Psoas muscle (tissue), 8 donors: ENCODE measurements around the gene TBC1D2B. TPM values are rescaled to one million over a fixed set of nuclear protein-coding genes. Genes with fewer than 3 reads are reported as not detected.
A peak's percentile ranks its signal among the peaks of the same experiment; 100 is the strongest.

Source experiments
- ATAC-seq, 4 donors: fragments of 200-7000 bp; cut with Tn5 transposase; one replicate each; pipeline ENCODE4 v1.9.1; 2020; ENCODE audit warnings: moderate library complexity in 3 of 4, mild to moderate bottlenecking in 2 of 4
- DNase-seq, 2 donors: peaks; one replicate each; pipeline ENCODE4 v3.0.0-alpha.2; 2020
- H3K27ac ChIP-seq: fragments of 200-600 bp; one replicate; pipeline ENCODE4 v1.8.0; 2022
- H3K27me3 ChIP-seq, 3 donors: fragments of 200-600 bp in 1 of 3; one replicate each; pipeline versions ENCODE4 v1.6.1 to v1.8.0; 2013 to 2022; ENCODE audit warnings: low read length in 2 of 3, mild to moderate bottlenecking in 2 of 3, moderate library complexity in 1 of 3; ENCODE audit not compliant: insufficient read depth in 3 of 3
- H3K36me3 ChIP-seq, 2 donors: fragments of 200-600 bp in 1 of 2; one replicate each; pipeline versions ENCODE4 v1.6.1 to v1.8.0; 2013 to 2022; ENCODE audit warnings: low read depth in 1 of 2, mild to moderate bottlenecking in 1 of 2, moderate library complexity in 1 of 2; ENCODE audit not compliant: insufficient read depth in 1 of 2
- H3K4me1 ChIP-seq: fragments of 200-600 bp; one replicate; pipeline ENCODE4 v1.8.0; 2022
- H3K4me3 ChIP-seq: fragments of 200-600 bp; one replicate; pipeline ENCODE4 v1.8.0; 2022; ENCODE audit warnings: mild to moderate bottlenecking
- H3K9me3 ChIP-seq: fragments of 200-600 bp; one replicate; pipeline ENCODE4 v1.8.0; 2022
- CTCF ChIP-seq: fragments of 200-600 bp; IDR thresholded peaks from one replicate; pipeline ENCODE4 v1.8.0; 2022; ENCODE audit warnings: antibody characterized with exemption
- WGBS, 3 donors: extraction: QIAGEN DNeasy Blood & Tissue Kit; methylation state at CpG; one replicate each; pipeline versions ENCODE4 v1.1.6 to v1.1.7; 2013; 5-methylcytosine and 5-hydroxymethylcytosine counted together
- intact Hi-C, 2 donors: fragments of 100-400 bp; cut with DNase I; formaldehyde crosslinking; loops; one replicate each; pipeline versions ENCODE4 v1.11.0 to v1.14.2; 2022
- polyA plus RNA-seq, 3 donors: library from polyadenylated mRNA; stranded (reverse); fragments of 200-250 nt; gene quantifications; one replicate each; pipeline ENCODE4 v1.2.3, GENCODE V29; 2013
- total RNA-seq, 4 donors: library from RNA; stranded (reverse); fragmentation: NEBNext Ultra II Directional in 2 of 4; extraction: Animal tissue kit (Norgen Biotek cat#: 25700) in 2 of 4; gene quantifications; one replicate each; pipeline versions ENCODE4 v1.2.1 to v1.2.4, GENCODE V29; 2021 to 2023
- donor health status: healthy with polysubstance abuse.
- donor health status: DM: no; HTN: no; CAD: no; lungs with moderate emphysema.
- donor health status: Bipolar disorder and iron deficiency.
- donor health status: healthy.
- donor health status: DM: yes; HTN: yes; CAD: no.
- donor health status: DM: no; HTN: no; CAD: no.
- donor health status: DM: no; HTN: no; CAD: no.
- donor health status: DM: yes; HTN: yes; CAD: no.

The TBC1D2B gene
- total and polyA plus RNA-seq, 7 donors, result 2.8 to 11.8 (median 6.8) TPM

- no peak overlapping the region for H3K4me3 ChIP-seq
- 72 to 89% (median 74%) methylated on average over 5 of the region's 5 CpGs for WGBS, 3 donors
- no peak for DNase-seq
- no peaks in the 10 kb centered on the region for H3K9me3 ChIP-seq
- H3K36me3 ChIP-seq, result peaks cover 2 to 11% of the 10 kb centered on the region in 2 donors
- no peaks in the 10 kb centered on the region for H3K27me3 ChIP-seq
- intact Hi-C loops, result loop anchor here in 1 of 2 donors (5.0 kb wide), 1 partner anchor 40 kb away; no protein-coding TSS in a partner anchor
- H3K27ac ChIP-seq, result no peak overlapping the region
- peaks cover 56% of the 10 kb centered on the region for H3K4me1 ChIP-seq
- ATAC-seq, result no peak
- no peak for TF ChIP-seq CTCF
Observed at GRCh38 chr15:78052545-78052944, 25.0 kb downstream of the TBC1D2B start.

- H3K9me3 ChIP-seq, result no peaks in the 10 kb centered on the region
- intact Hi-C loops, result loop anchor here in 1 of 2 donors (5.0 kb wide), 1 partner anchor 40 kb away; no protein-coding TSS in a partner anchor
- ATAC-seq, result peak in 3 of 4 donors; percentile 41 to 57 (median 44)
Observed at GRCh38 chr15:78052001-78052401, 25.5 kb downstream of the TBC1D2B start.

GRCh38 chr15:78051596-78051995, 25.9 kb downstream of the TBC1D2B start:
- 67 to 68% (median 67%) methylated on average over 3 of the region's 3 CpGs for WGBS, 3 donors
- no peak for TF ChIP-seq CTCF
- peaks cover 2 to 11% of the 10 kb centered on the region in 2 donors for H3K36me3 ChIP-seq
- H3K27ac ChIP-seq, result no peak overlapping the region
- ATAC-seq (no peak), DNase-seq (no peak)
- H3K27me3 ChIP-seq, result no peaks in the 10 kb centered on the region
- H3K4me3 ChIP-seq, result no peak overlapping the region
- no peaks in the 10 kb centered on the region for H3K9me3 ChIP-seq
- peaks cover 47% of the 10 kb centered on the region for H3K4me1 ChIP-seq
- intact Hi-C loops, result loop anchor here in 1 of 2 donors (5.0 kb wide), 1 partner anchor 39 kb away; no protein-coding TSS in a partner anchor

More at GRCh38 chr15:78052001-78052401, 25.5 kb downstream of the TBC1D2B start:
- Histone ChIP-seq H3K27me3 (no peaks in the 10 kb centered on the region), H3K36me3 (peaks cover 2 to 11% of the 10 kb centered on the region in 2 donors), H3K27ac (no peak overlapping the region), H3K4me1 (peaks cover 51% of the 10 kb centered on the region), H3K4me3 (no peak overlapping the region)
- TF ChIP-seq CTCF, result no peak
- no peak for DNase-seq

GRCh38 chr15:78050826-78051225, 26.7 kb downstream of the TBC1D2B start:
- no peak overlapping the region for H3K27ac ChIP-seq

More at GRCh38 chr15:78050826-78051225, 26.7 kb downstream of the TBC1D2B start:
- Histone ChIP-seq H3K4me3 (no peak overlapping the region), H3K9me3 (no peaks in the 10 kb centered on the region), H3K4me1 (peaks cover 39% of the 10 kb centered on the region), H3K27me3 (no peaks in the 10 kb centered on the region), H3K36me3 (peaks cover 2 to 11% of the 10 kb centered on the region in 2 donors)
- 69 to 83% (median 76%) methylated on average over 1 of the region's 1 CpG for WGBS, 3 donors
- no peak for TF ChIP-seq CTCF
- intact Hi-C loops, result loop anchor here in 1 of 2 donors (5.0 kb wide), 1 partner anchor 39 kb away; no protein-coding TSS in a partner anchor
- ATAC-seq (no peak), DNase-seq (no peak)
